Measurements from ENCODE around the gene ABCB4.

DNA sequence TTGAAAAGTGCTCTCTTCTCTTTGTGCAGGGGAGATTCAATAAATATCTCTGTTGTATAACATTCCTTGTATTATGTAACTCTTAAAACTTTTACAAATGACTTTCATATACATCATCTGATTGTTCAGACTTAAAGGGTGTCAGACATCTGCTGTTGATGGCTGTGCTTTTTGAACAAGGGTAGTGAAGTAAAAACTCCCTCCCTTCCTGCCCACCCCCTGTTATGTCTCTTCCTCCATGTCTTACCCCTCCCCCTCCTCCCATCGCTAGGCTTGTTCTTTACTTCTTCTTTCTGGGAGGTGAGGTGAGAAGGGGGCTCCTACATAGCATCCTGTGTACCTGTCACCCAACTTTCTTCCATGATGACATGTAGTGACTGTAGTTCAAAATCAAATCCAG, 23.4 kb upstream of the ABCB4 start:
- TF ChIP-seq, protein P1, sequence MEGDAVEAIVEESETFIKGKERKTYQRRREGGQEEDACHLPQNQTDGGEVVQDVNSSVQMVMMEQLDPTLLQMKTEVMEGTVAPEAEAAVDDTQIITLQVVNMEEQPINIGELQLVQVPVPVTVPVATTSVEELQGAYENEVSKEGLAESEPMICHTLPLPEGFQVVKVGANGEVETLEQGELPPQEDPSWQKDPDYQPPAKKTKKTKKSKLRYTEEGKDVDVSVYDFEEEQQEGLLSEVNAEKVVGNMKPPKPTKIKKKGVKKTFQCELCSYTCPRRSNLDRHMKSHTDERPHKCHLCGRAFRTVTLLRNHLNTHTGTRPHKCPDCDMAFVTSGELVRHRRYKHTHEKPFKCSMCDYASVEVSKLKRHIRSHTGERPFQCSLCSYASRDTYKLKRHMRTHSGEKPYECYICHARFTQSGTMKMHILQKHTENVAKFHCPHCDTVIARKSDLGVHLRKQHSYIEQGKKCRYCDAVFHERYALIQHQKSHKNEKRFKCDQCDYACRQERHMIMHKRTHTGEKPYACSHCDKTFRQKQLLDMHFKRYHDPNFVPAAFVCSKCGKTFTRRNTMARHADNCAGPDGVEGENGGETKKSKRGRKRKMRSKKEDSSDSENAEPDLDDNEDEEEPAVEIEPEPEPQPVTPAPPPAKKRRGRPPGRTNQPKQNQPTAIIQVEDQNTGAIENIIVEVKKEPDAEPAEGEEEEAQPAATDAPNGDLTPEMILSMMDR (IDR thresholded peaks at IDR 0.05; ENCODE audit: poor library complexity), result no peak
- TF ChIP-seq EZH2phosphoT487 (IDR thresholded peaks at IDR 0.05; ENCODE audit: low read depth, severe bottlenecking, unreplicated experiment) (no peak), EZH2 (IDR thresholded peaks at IDR 0.05; ENCODE audit: borderline replicate concordance) (no peak)

Measured in hepatocyte (in vitro differentiated cells).